WTC11 (cell line): ENCODE data around the gene DFFB. TPM values are rescaled to one million over a fixed set of nuclear protein-coding genes. Genes with fewer than 3 reads are reported as not detected.

Source experiments
- ATAC-seq: fragments of 200-7000 bp; cut with Tn5 transposase; 2 replicates; pipeline ENCODE4 v1.10.0; 2021; ENCODE audit warnings: mild to moderate bottlenecking, moderate library complexity
- CTCF ChIA-PET: fragments of 300-600 bp; sonication (Branson Sonifier 250); formaldehyde crosslinking; loops from one replicate; lab custom pipeline; 2021; ENCODE audit warnings: antibody characterized with exemption; lab: Charles Lee
- POLR2A ChIA-PET: fragments of 350-600 bp; sonication (Branson Sonifier 250); formaldehyde crosslinking; loops from one replicate; lab custom pipeline; 2021; ENCODE audit warnings: antibody characterized with exemption; lab: Charles Lee
- DNase-seq: peaks from one replicate; pipeline ENCODE4 v3.0.0; 2021; ENCODE audit warnings: low spot score
- H3K27ac Mint-ChIP-seq: 2 replicates; pipeline ENCODE4 v1.8.0; 2021; ENCODE audit warnings: mixed read lengths
- H3K27me3 Mint-ChIP-seq: 2 replicates; pipeline ENCODE4 v1.8.0; 2021; ENCODE audit warnings: low read depth, mild to moderate bottlenecking, moderate library complexity, mixed read lengths
- H3K36me3 Mint-ChIP-seq: 2 replicates; pipeline ENCODE4 v1.8.0; 2021; ENCODE audit warnings: mixed read lengths
- H3K4me1 Mint-ChIP-seq: 2 replicates; pipeline ENCODE4 v1.8.0; 2022; ENCODE audit warnings: mixed read lengths
- H3K4me3 Mint-ChIP-seq: 2 replicates; pipeline ENCODE4 v1.8.0; 2021; ENCODE audit warnings: mild to moderate bottlenecking, moderate library complexity, mixed read lengths
- H3K9me3 Mint-ChIP-seq: 2 replicates; pipeline ENCODE4 v1.8.0; 2021; ENCODE audit warnings: mixed read lengths
- ATF1 ChIP-seq: sonication (generic); formaldehyde crosslinking; IDR thresholded peaks from 2 replicates; pipeline ENCODE4 v1.8.1; 2023; ENCODE audit warnings: mild to moderate bottlenecking, moderate library complexity, missing genetic modification reagents
- CREB1 ChIP-seq: sonication (generic); formaldehyde crosslinking; IDR thresholded peaks from 2 replicates; pipeline ENCODE4 v1.8.0; 2023; ENCODE audit warnings: mild to moderate bottlenecking, missing genetic modification reagents
- E2F4 ChIP-seq: sonication (generic); formaldehyde crosslinking; IDR thresholded peaks from 2 replicates; pipeline ENCODE4 v1.8.1; 2022; ENCODE audit warnings: low read depth, mild to moderate bottlenecking, moderate library complexity, missing genetic modification reagents, borderline replicate concordance
- ETV6 ChIP-seq: sonication (generic); formaldehyde crosslinking; IDR thresholded peaks from 2 replicates; pipeline ENCODE4 v1.8.1; 2022; ENCODE audit warnings: mild to moderate bottlenecking, missing genetic modification reagents
- GTF2I ChIP-seq: fragments of 250-450 bp; sonication (Bioruptor Pico); conservative IDR thresholded peaks from 2 replicates; pipeline ENCODE4 v1.4.0; 2021; ENCODE audit warnings: mild to moderate bottlenecking
- NR3C1 ChIP-seq: sonication (generic); formaldehyde crosslinking; conservative IDR thresholded peaks from 2 replicates; pipeline ENCODE4 v1.8.1; 2023; ENCODE audit warnings: low read depth, mild to moderate bottlenecking, missing genetic modification reagents
- PREB ChIP-seq: sonication (generic); formaldehyde crosslinking; IDR thresholded peaks from 2 replicates; pipeline ENCODE4 v1.8.1; 2022; ENCODE audit warnings: mild to moderate bottlenecking, missing genetic modification reagents, moderate library complexity, borderline replicate concordance
- PRRX2 ChIP-seq: fragments of 250-450 bp; sonication (Bioruptor Pico); IDR thresholded peaks from 2 replicates; pipeline ENCODE4 v1.8.0; 2021; ENCODE audit warnings: mild to moderate bottlenecking
- RELA ChIP-seq: sonication (generic); formaldehyde crosslinking; IDR thresholded peaks from 2 replicates; pipeline ENCODE4 v1.8.1; 2022; ENCODE audit warnings: missing genetic modification reagents, mild to moderate bottlenecking, borderline replicate concordance
- RORB ChIP-seq: fragments of 250-450 bp; sonication (Bioruptor Pico); IDR thresholded peaks from 2 replicates; pipeline ENCODE4 v1.9.0; 2021; ENCODE audit warnings: mild to moderate bottlenecking
- TEAD4 ChIP-seq: sonication (generic); formaldehyde crosslinking; IDR thresholded peaks from 2 replicates; pipeline ENCODE4 v1.8.0; 2022; ENCODE audit warnings: mild to moderate bottlenecking, missing genetic modification reagents
- TP53 ChIP-seq: sonication (generic); formaldehyde crosslinking; IDR thresholded peaks from 2 replicates; pipeline ENCODE4 v1.8.1; 2023; ENCODE audit warnings: mild to moderate bottlenecking, missing genetic modification reagents
- ZNF317 ChIP-seq: sonication (generic); formaldehyde crosslinking; IDR thresholded peaks from 2 replicates; pipeline ENCODE4 v1.8.1; 2023; ENCODE audit warnings: low read depth, mild to moderate bottlenecking, moderate library complexity, missing genetic modification reagents, borderline replicate concordance
- ZNF416 ChIP-seq: fragments of 250-450 bp; sonication (Bioruptor Pico); IDR thresholded peaks from 2 replicates; pipeline ENCODE4 v1.9.0; 2021; ENCODE audit warnings: mild to moderate bottlenecking, inconsistent platforms
- ZNF671 ChIP-seq: fragments of 250-450 bp; sonication (Bioruptor Pico); IDR thresholded peaks from 2 replicates; pipeline ENCODE4 v1.8.0; 2021; ENCODE audit warnings: mild to moderate bottlenecking
- total RNA-seq: library from RNA; stranded (reverse); gene quantifications from 3 replicates; pipeline ENCODE4 v1.2.3, GENCODE V29; 2021
- TF ChIP-seq, protein P1 (sequence below): fragments of 200-600 bp; IDR thresholded peaks from 2 replicates; pipeline ENCODE4 v1.8.0; 2022; ENCODE audit warnings: antibody characterized with exemption
- TF ChIP-seq, protein P2 (sequence below): sonication (generic); formaldehyde crosslinking; IDR thresholded peaks from 2 replicates; pipeline ENCODE4 v1.8.1; 2023; ENCODE audit warnings: mild to moderate bottlenecking, missing genetic modification reagents
- TF ChIP-seq, protein P3 (sequence below): sonication (generic); formaldehyde crosslinking; IDR thresholded peaks from 2 replicates; pipeline ENCODE4 v1.8.0; 2022; ENCODE audit warnings: mild to moderate bottlenecking, missing genetic modification reagents
- TF ChIP-seq, protein P4 (sequence below): sonication (generic); formaldehyde crosslinking; IDR thresholded peaks from 2 replicates; pipeline ENCODE4 v1.8.1; 2022; ENCODE audit warnings: low read depth, missing genetic modification reagents, borderline replicate concordance
- TF ChIP-seq, protein P5 (sequence below): fragments of 250-450 bp; sonication (Bioruptor Pico); conservative IDR thresholded peaks from 2 replicates; pipeline ENCODE4 v1.9.0; 2021; ENCODE audit warnings: mild to moderate bottlenecking

DFFB gene
- total RNA-seq, 1 experiment from 2014 or later: 9.2 TPM

- DNase-seq: peak; percentile 65
- Mint-ChIP-seq H3K4me1 (no peaks in the 10 kb centered on the region), H3K27ac (no peak overlapping the region), H3K9me3 (no peaks in the 10 kb centered on the region), H3K36me3 (peaks cover 25% of the 10 kb centered on the region), H3K27me3 (no peaks in the 10 kb centered on the region), H3K4me3 (no peak overlapping the region)
- CTCF ChIA-PET: interaction anchor here (0.6 to 2.3 kb wide), 23 partner anchors 8 to 375 kb away, joined by 3 to 19 read pairs (median 4); partner anchors contain the start of genes C1orf174 and DFFB
- ATAC-seq: peak; percentile 95
- POLR2A ChIA-PET: interaction anchor here (1.4 kb wide), 1 partner anchor 11 kb away, joined by 3 read pairs; no protein-coding TSS in a partner anchor
- no peak for TF ChIP-seq RELA (CRISPR knock-in tag)
- TF ChIP-seq, protein P1, sequence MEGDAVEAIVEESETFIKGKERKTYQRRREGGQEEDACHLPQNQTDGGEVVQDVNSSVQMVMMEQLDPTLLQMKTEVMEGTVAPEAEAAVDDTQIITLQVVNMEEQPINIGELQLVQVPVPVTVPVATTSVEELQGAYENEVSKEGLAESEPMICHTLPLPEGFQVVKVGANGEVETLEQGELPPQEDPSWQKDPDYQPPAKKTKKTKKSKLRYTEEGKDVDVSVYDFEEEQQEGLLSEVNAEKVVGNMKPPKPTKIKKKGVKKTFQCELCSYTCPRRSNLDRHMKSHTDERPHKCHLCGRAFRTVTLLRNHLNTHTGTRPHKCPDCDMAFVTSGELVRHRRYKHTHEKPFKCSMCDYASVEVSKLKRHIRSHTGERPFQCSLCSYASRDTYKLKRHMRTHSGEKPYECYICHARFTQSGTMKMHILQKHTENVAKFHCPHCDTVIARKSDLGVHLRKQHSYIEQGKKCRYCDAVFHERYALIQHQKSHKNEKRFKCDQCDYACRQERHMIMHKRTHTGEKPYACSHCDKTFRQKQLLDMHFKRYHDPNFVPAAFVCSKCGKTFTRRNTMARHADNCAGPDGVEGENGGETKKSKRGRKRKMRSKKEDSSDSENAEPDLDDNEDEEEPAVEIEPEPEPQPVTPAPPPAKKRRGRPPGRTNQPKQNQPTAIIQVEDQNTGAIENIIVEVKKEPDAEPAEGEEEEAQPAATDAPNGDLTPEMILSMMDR: no peak
- TF ChIP-seq, protein P2, sequence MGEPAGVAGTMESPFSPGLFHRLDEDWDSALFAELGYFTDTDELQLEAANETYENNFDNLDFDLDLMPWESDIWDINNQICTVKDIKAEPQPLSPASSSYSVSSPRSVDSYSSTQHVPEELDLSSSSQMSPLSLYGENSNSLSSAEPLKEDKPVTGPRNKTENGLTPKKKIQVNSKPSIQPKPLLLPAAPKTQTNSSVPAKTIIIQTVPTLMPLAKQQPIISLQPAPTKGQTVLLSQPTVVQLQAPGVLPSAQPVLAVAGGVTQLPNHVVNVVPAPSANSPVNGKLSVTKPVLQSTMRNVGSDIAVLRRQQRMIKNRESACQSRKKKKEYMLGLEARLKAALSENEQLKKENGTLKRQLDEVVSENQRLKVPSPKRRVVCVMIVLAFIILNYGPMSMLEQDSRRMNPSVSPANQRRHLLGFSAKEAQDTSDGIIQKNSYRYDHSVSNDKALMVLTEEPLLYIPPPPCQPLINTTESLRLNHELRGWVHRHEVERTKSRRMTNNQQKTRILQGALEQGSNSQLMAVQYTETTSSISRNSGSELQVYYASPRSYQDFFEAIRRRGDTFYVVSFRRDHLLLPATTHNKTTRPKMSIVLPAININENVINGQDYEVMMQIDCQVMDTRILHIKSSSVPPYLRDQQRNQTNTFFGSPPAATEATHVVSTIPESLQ (CRISPR knock-in tag): no peak
- no peak for TF ChIP-seq RORB (CRISPR knock-in tag)
- TF ChIP-seq NR3C1 (CRISPR knock-in tag): no peak
- TF ChIP-seq E2F4: no peak
- TF ChIP-seq, protein P3, sequence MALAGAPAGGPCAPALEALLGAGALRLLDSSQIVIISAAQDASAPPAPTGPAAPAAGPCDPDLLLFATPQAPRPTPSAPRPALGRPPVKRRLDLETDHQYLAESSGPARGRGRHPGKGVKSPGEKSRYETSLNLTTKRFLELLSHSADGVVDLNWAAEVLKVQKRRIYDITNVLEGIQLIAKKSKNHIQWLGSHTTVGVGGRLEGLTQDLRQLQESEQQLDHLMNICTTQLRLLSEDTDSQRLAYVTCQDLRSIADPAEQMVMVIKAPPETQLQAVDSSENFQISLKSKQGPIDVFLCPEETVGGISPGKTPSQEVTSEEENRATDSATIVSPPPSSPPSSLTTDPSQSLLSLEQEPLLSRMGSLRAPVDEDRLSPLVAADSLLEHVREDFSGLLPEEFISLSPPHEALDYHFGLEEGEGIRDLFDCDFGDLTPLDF: no peak
- TF ChIP-seq CREB1 (CRISPR knock-in tag): no peak
- no peak for TF ChIP-seq GTF2I
These were observed 29.4 kb upstream of the DFFB start for GRCh38 chr1:3827813-3828307.

GRCh38 chr1:3828391-3828790, 28.9 kb upstream of the DFFB start:
- DNase-seq: no peak
- CTCF ChIA-PET: interaction anchor here (0.6 to 2.3 kb wide), 21 partner anchors 9 to 375 kb away, joined by 3 to 19 read pairs (median 4); partner anchors contain the start of genes C1orf174 and DFFB
- TF ChIP-seq RELA (CRISPR knock-in tag): no peak
- TF ChIP-seq TEAD4: no peak
- TF ChIP-seq, all 79 proteins: peak for 0
- Mint-ChIP-seq H3K9me3 (no peaks in the 10 kb centered on the region), H3K4me1 (no peaks in the 10 kb centered on the region), H3K4me3 (no peak overlapping the region), H3K27me3 (no peaks in the 10 kb centered on the region), H3K36me3 (peaks cover 28% of the 10 kb centered on the region), H3K27ac (no peak overlapping the region)
- ATAC-seq: no peak
- POLR2A ChIA-PET: no interaction called here

GRCh38 chr1:3831689-3832088, 25.6 kb upstream of the DFFB start:
- Mint-ChIP-seq H3K27me3 (no peaks in the 10 kb centered on the region), H3K4me1 (no peaks in the 10 kb centered on the region), H3K36me3 (peaks cover 27% of the 10 kb centered on the region), H3K27ac (no peak overlapping the region), H3K9me3 (peaks cover 4% of the 10 kb centered on the region; the same call in 1 of the 2 replicates), H3K4me3 (no peak overlapping the region)
- DNase-seq (no peak), ATAC-seq (no peak)
- CTCF ChIA-PET: no interaction called here
- POLR2A ChIA-PET: no interaction called here
- no peak for TF ChIP-seq ETV6 (CRISPR knock-in tag)
- no peak for TF ChIP-seq ZNF317 (CRISPR knock-in tag)
- TF ChIP-seq TP53 (CRISPR knock-in tag): no peak
- TF ChIP-seq, protein P4, sequence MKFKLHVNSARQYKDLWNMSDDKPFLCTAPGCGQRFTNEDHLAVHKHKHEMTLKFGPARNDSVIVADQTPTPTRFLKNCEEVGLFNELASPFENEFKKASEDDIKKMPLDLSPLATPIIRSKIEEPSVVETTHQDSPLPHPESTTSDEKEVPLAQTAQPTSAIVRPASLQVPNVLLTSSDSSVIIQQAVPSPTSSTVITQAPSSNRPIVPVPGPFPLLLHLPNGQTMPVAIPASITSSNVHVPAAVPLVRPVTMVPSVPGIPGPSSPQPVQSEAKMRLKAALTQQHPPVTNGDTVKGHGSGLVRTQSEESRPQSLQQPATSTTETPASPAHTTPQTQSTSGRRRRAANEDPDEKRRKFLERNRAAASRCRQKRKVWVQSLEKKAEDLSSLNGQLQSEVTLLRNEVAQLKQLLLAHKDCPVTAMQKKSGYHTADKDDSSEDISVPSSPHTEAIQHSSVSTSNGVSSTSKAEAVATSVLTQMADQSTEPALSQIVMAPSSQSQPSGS (CRISPR knock-in tag): no peak
- TF ChIP-seq ZNF416 (CRISPR knock-in tag): no peak
- no peak for TF ChIP-seq PRRX2 (CRISPR knock-in tag)
- TF ChIP-seq ATF1: no peak
- no peak for TF ChIP-seq ZNF671 (CRISPR knock-in tag)
- no peak for TF ChIP-seq GTF2I
- TF ChIP-seq PREB (CRISPR knock-in tag): no peak
- TF ChIP-seq, protein P5, sequence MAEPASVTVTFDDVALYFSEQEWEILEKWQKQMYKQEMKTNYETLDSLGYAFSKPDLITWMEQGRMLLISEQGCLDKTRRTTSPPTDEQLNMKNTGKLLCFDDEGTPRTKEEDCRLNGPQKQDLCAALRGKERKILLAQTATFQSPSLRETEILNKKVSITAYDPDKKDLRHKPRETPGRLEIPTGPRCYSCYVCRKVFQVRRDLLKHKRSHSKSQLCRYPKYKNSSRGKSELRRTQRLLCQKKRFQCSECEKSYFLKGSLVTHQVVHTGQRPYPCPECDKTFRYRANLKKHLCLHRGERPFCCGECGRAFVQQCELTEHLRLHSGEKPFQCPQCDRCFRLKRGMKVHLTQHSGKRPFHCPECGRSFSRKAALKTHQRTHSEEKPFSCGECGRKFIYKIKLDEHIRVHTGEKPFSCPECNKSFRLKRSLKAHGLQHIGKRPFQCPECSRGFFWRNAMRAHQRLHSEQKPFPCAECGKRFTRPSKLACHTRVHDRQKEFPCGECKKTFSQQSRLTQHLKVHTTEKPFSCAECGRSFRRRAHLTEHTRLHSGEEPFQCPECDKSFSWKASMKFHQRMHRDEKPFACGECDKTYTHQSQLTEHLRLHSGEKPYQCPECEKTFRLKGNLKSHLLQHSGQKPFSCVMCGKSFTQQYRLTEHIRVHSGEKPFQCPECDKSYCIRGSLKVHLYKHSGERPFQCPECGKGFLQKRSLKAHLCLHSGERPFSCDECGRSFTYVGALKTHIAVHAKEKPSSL: no peak
